GM19035 (cell line): ENCODE data around the gene CLEC20A.
A peak's percentile ranks its signal among the peaks of the same experiment; 100 is the strongest.

Experiments used
- ATAC-seq: cut with Tn5 transposase; IDR thresholded peaks from one replicate; pipeline ENCODE4 v1.9.1; 2021; ENCODE audit not compliant: unreplicated experiment

CLEC20A gene

GRCh38 chr1:178496410-178497135, at the start of gene CLEC20A:
Gene CLEC20A (minus strand): TSS chr1:178496964. CDS start chr1:178496939, 25 bp downstream.
- no peak for ATAC-seq

GRCh38 chr1:178544531-178544930, 47.8 kb upstream of the CLEC20A start:
- ATAC-seq: no peak

GRCh38 chr1:178543290-178543607, 46.5 kb upstream of the CLEC20A start:
- ATAC-seq: peak; percentile 41

- ATAC-seq: peak; percentile 78
These were observed 46.0 kb upstream of the CLEC20A start for GRCh38 chr1:178542554-178543289.

- peak; percentile 49 for ATAC-seq
These were observed 45.2 kb upstream of the CLEC20A start for GRCh38 chr1:178541829-178542553.

GRCh38 chr1:178541379-178541778, 44.6 kb upstream of the CLEC20A start:
- no peak for ATAC-seq

GRCh38 chr1:178540646-178541045, 43.9 kb upstream of the CLEC20A start:
- no peak for ATAC-seq

- no peak for ATAC-seq
These were observed 43.4 kb upstream of the CLEC20A start for GRCh38 chr1:178540204-178540603.

- no peak for ATAC-seq
These were observed 42.5 kb upstream of the CLEC20A start for GRCh38 chr1:178539291-178539690.

- no peak for ATAC-seq
These were observed 41.6 kb upstream of the CLEC20A start for GRCh38 chr1:178538192-178538916.

GRCh38 chr1:178537382-178538090, 40.8 kb upstream of the CLEC20A start:
- no peak for ATAC-seq

GRCh38 chr1:178536844-178537371, 40.1 kb upstream of the CLEC20A start:
- no peak for ATAC-seq

GRCh38 chr1:178536329-178536728, 39.6 kb upstream of the CLEC20A start:
- ATAC-seq: no peak

GRCh38 chr1:178534137-178534868, 37.5 kb upstream of the CLEC20A start:
- ATAC-seq: no peak

- no peak for ATAC-seq
These were observed 36.6 kb upstream of the CLEC20A start for GRCh38 chr1:178533121-178533946.

- ATAC-seq: peak; percentile 81
These were observed 35.6 kb upstream of the CLEC20A start for GRCh38 chr1:178532392-178532791.

GRCh38 chr1:178531887-178532286, 35.1 kb upstream of the CLEC20A start:
- no peak for ATAC-seq

GRCh38 chr1:178530502-178530901, 33.7 kb upstream of the CLEC20A start:
- no peak for ATAC-seq

- ATAC-seq: no peak
These were observed 33.3 kb upstream of the CLEC20A start for GRCh38 chr1:178530037-178530402.
